ENCODE data around the gene SCLY.
"Not testable (repeated sequence)": the region's sequence is repeated elsewhere in the genome, so short reads cannot be mapped to it uniquely, and the experiment has no call there.

The SCLY gene

GRCh38 chr2:238113611-238114010, 52.8 kb downstream of the SCLY start:
- no peak overlapping the region for H3K4me3 ChIP-seq (ENCODE audit: low read length)
- DNase-seq (ENCODE audit: low read depth) = no peak
- TF ChIP-seq CTCF (IDR thresholded peaks at IDR 0.05; ENCODE audit: insufficient read depth, low read depth, low read length, missing control alignments) = no peak

GRCh38 chr2:238114331-238114841, 53.6 kb downstream of the SCLY start:
- no peak for TF ChIP-seq CTCF (IDR thresholded peaks at IDR 0.05; ENCODE audit: insufficient read depth, low read depth, low read length, missing control alignments)
- DNase-seq (ENCODE audit: low read depth) = no peak
- no peak overlapping the region for H3K4me3 ChIP-seq (ENCODE audit: low read length)

GRCh38 chr2:238114851-238115660, 54.3 kb downstream of the SCLY start:
- no peak for DNase-seq (ENCODE audit: low read depth)
- no peak for TF ChIP-seq CTCF (IDR thresholded peaks at IDR 0.05; ENCODE audit: insufficient read depth, low read depth, low read length, missing control alignments)
- H3K4me3 ChIP-seq (ENCODE audit: low read length) = no peak overlapping the region

GRCh38 chr2:238115709-238116108, 54.9 kb downstream of the SCLY start:
- DNase-seq (ENCODE audit: low read depth); H3K4me3 ChIP-seq (ENCODE audit: low read length): not testable (repeated sequence)

- no peak for TF ChIP-seq CTCF (IDR thresholded peaks at IDR 0.05; ENCODE audit: insufficient read depth, low read depth, low read length, missing control alignments)
- no peak for DNase-seq (ENCODE audit: low read depth)
- no peak overlapping the region for H3K4me3 ChIP-seq (ENCODE audit: low read length)
Measured at GRCh38 chr2:238116298-238117198, 55.7 kb downstream of the SCLY start.

GRCh38 chr2:238117199-238118154, 56.7 kb downstream of the SCLY start:
- H3K4me3 ChIP-seq (ENCODE audit: low read length) = no peak overlapping the region
- no peak for DNase-seq (ENCODE audit: low read depth)
- TF ChIP-seq CTCF (IDR thresholded peaks at IDR 0.05; ENCODE audit: insufficient read depth, low read depth, low read length, missing control alignments) = no peak

Measured in epithelial cell of esophagus (primary cell).